DMS53 (cell line): ENCODE results near the gene MRPL19.
A peak's percentile ranks its signal among the peaks of the same experiment; 100 is the strongest.

Experiments used
- DNase-seq: peaks from one replicate; lab custom pipeline; 2025; lab: John Stamatoyannopoulos, UW

Gene MRPL19

DNA sequence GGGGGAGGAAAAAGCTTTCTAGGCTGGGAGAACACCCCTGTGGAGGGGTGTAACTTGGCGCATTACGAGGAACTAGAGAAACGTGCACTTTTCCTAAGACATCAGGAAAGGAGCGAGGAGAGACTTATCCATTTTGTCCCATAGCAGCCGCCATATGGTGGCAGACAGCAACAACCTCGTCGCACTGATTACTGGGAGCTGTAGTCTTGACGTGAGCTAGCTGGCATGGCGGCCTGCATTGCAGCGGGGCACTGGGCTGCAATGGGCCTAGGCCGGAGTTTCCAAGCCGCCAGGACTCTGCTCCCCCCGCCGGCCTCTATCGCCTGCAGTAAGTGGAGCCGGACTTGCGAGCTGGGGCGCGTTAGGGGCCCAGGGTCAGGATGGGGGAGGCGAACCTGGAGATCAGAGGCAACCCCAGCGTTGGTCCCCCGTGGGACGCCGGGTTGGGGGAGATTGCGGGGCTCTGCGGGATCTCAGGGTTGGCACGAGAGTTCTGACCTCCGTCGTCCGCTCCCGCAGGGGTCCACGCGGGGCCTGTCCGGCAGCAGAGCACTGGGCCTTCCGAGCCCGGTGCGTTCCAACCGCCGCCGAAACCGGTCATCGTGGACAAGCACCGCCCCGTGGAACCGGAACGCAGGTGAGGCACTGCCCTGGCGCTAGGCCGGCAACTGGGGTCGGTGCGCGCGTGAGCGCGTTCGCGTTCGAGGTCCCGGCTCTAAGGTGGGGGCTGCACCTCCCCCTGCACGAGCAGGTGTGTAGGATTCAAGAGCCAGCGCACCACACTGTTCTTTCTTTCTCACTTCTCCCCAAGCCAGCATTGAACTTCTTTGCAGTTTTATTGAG lies at the start of gene MRPL19:
Gene MRPL19 (plus strand): TSS at position 201 of the 843 bp plus-strand sequence. CDS start 25 bp downstream, at position 226.
- peak; percentile 96 for DNase-seq

GRCh38 chr2:75596784-75597183 lies 49.8 kb upstream of the MRPL19 start:
- no peak for DNase-seq

DNA sequence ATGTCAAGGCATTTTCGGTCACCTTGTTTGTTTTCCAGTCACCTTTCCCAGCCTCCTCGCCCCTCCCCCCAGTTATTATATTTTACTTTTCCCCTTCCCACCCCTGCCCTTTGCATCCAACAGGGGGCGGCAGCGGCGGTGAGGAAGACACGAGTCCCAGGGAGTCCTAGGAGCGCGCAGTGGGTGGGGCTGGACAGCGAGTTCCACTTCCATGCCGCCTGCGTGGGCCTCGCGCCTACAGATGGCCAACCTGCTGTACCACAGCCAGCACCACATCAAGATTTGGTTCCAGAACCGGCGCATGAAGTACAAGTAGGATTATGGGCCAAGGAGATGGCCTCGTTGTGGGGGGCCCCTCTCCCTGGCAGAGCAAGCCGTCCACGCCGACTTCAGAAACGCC lies 48.6 kb upstream of the MRPL19 start:
- DNase-seq = no peak

DNA sequence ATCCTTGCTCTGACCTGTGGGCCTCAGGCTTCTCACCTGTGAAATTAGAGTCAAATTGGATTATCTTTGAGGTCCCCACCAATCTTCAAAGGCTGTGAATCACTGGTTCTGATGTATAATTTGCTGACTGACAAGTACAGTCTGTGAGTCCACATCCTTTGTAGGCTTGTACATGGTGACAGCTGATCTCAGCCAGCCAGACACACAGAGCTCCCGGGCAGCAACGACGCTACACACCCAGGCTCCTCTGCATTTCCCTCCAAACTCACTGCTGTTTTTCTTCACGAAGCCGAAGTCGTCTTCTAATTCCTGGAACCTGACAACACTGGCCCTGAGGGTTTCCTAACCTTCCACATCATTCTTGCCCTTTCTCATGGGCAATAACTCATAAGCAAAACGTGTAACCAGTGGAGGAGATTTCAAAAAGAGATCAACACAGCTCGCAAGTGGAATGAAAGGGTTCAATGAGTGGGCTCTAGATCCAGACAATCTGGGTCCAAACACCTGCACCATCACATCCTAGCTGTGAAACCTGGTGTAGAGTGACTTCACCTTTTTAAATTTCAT lies 47.9 kb upstream of the MRPL19 start:
- no peak for DNase-seq

GRCh38 chr2:75600461-75601011 lies 46.0 kb upstream of the MRPL19 start:
- no peak for DNase-seq

GRCh38 chr2:75602724-75603342 lies 43.8 kb upstream of the MRPL19 start:
- peak; percentile 45 for DNase-seq

DNA sequence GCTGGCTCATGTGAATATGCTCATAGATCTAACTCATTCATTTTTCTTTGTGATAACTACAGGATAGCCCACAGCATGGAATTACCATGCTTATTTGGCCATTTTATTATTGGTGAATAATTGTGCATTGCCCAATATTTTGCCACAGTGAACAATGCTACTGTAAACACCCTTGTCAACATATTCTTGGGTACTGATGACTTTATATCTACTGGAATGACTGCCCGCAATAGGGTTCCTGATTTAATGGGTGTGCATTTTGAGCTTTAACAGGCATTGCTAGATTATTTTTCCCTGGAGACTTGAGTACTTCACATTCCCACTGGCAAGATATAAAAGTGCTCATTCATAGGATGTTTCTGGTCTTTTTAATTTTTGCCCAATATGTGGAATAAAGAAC lies 43.1 kb upstream of the MRPL19 start:
- no peak for DNase-seq

DNA sequence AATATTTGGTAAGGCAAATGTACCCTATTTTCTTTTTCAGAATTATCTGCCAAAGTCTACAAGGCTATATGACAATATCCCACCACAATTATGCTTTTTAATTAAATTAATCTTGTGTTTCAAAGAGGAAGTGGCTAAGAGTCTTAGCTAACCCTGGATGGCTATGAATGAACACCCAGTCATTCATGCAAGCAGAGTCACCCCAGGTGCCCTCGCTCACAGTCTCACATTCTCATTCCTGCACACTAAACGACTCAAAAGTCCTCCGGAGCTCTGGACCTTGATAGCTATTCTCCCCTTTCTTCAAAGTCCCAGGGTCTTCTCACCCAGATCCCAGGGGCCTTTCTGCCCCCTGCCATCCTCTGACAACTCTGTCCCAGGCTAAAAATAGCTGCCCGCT lies 42.1 kb upstream of the MRPL19 start:
- no peak for DNase-seq

DNA sequence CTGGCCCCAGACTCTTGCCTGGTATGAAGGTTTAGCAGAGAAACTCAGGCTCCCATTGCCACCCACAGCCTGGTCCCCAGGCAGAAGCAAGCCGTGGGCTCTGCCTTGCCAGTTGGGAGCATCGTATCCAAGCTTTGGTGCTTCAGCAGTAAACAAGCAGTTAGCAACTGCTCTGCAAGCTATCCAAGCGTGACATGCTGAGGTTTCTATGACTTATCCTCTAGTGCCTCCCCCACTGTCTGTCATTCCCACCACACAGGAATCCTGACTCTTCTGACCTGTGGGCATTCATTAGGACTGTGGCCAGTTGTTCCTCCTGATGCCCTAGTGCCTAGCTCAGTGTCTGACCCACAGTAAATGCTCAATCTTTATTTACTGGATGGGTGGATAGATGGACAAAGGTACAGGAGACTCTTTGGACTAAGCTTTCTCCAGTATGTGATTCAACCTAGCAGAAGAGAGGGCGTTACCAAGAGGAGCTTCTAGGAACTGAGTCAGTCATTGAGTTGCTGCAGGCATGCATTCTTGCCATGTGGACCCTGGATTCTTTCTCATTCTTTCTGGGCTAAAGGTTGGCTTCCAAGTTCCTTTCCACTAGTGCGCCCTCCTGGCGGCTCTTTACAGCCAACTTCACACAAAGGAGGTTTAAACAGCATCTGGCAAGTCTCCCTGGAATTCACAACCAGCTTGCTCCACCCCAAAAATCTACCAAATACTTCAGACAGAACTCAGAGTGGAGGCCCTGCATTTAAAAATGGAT lies 40.6 kb upstream of the MRPL19 start:
- DNase-seq = peak; percentile 59

DNA sequence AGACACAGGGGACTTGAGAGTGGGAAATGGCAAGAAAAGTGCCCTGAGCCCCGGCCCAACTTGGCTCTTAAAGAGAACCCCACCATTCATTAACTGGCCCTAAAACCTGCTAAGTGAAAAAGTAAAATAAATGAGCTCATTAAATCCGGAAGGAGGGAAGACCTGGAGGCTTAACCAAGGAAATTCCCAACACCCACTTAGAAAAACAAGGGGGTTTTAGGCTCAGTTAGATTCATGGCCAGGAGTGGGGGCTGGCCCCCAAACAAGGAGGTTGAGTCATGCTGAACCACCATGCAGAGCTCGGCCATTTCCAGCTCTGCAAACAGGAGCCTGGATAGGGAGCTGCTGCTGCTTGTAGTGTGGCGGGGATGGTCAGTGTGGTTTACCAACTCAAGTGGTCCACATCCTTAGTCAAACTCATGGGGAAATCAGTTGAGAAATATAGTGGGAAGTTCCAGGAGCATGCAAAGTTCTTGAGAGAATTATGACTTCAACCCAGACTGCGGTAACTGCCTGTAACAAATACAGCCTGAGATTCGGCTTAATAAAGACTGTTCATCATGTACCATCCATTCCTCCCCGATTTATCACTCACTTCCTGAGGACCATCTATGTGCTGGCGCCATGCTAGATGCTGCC lies 39.7 kb upstream of the MRPL19 start:
- no peak for DNase-seq

GRCh38 chr2:75607400-75607798 lies 39.2 kb upstream of the MRPL19 start:
- no peak for DNase-seq

- no peak for DNase-seq
These were observed 38.4 kb upstream of the MRPL19 start for GRCh38 chr2:75607988-75608683.

GRCh38 chr2:75608684-75609333 lies 37.8 kb upstream of the MRPL19 start:
- DNase-seq = peak; percentile 79

DNA sequence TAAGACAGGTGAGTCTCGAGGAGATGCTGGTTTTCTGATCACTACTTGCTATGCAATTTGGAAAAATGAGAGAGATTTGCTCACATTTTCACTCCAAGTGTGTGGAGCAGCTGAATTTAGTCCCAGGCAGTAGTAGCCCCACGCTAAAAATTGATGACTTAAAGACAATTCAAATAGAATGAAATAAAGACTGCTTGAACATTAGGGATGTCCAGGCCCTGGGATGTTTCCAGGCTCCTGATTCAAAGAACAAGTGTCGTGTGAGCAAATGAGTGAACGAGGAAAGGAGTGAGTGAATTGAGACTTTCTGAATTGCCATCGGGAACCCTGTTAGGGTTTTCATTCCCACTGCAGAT lies 37.3 kb upstream of the MRPL19 start:
- DNase-seq = no peak

DNA sequence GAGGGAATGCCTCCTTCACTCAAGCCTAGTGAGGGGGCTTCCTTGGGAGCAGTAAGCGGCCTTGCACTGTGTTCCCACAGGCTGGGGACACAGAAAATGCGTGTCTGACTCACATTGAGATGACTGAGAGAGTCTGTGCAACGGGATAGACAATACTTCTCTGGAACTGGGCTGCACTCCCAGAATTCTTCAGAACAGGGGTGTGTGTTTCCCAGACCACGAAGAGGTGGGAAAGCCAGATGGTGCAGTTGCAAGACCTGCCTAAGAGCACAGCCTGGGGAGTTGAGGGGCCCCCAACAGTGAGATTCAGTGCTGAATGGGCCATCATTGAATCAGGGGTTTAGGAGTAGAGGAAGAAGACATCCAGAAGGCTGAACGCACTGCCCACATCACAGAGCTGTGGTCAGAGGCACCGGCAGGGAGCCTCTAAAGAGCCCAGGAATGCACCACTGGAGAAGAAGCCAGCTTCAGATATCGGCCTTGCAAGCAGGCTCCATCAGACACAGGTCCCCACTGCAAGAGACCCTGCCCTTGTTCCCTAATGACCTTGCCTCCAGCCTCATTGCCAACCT lies 36.6 kb upstream of the MRPL19 start:
- DNase-seq = no peak

GRCh38 chr2:75610671-75611070 lies 35.9 kb upstream of the MRPL19 start:
- DNase-seq = no peak

GRCh38 chr2:75612108-75612861 lies 34.3 kb upstream of the MRPL19 start:
- DNase-seq = no peak

GRCh38 chr2:75612862-75613243 lies 33.7 kb upstream of the MRPL19 start:
- no peak for DNase-seq

DNA sequence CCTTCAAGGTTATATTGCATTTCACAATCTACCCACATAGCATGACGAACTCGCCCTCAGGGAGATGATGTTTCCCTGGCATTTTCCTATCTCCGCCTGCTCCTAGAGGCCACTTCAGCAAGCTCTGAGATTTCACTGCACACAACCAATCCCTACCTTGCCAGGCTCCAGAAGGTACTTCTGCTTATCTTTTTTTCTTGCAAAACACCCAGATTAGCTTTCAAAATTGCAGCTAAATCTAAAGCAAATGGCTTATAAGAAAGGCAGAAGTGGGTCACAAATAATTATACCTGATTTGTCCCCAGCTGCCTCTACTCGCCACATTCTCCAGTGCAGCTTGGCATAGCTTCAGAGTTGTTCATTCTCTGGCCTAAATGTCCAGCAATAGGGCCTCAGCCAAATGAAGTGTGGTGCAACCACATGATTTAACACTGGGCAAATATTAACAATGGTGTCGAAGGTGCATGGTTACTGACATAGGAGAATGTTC lies 32.4 kb upstream of the MRPL19 start:
- no peak for DNase-seq
